Measurements from ENCODE around the gene FBXW9.

FBXW9 gene

GRCh38 chr19:12696366-12697335 lies at the start of gene FBXW9:
FBXW9 (minus strand) TSS chr19:12696631; CDS start chr19:12696581, 50 bp downstream.
- peak; percentile 95 for DNase-seq (ENCODE audit: low read depth)
- TF ChIP-seq, protein P1, sequence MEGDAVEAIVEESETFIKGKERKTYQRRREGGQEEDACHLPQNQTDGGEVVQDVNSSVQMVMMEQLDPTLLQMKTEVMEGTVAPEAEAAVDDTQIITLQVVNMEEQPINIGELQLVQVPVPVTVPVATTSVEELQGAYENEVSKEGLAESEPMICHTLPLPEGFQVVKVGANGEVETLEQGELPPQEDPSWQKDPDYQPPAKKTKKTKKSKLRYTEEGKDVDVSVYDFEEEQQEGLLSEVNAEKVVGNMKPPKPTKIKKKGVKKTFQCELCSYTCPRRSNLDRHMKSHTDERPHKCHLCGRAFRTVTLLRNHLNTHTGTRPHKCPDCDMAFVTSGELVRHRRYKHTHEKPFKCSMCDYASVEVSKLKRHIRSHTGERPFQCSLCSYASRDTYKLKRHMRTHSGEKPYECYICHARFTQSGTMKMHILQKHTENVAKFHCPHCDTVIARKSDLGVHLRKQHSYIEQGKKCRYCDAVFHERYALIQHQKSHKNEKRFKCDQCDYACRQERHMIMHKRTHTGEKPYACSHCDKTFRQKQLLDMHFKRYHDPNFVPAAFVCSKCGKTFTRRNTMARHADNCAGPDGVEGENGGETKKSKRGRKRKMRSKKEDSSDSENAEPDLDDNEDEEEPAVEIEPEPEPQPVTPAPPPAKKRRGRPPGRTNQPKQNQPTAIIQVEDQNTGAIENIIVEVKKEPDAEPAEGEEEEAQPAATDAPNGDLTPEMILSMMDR (conservative IDR thresholded peaks at IDR 0.05; ENCODE audit: control insufficient read depth, insufficient read depth, low read depth, low read length) = no peak
- peak within 1 kb of the TSS; percentile 80 for H3K4me3 ChIP-seq (ENCODE audit: control insufficient read depth, low read depth, low read length)

GRCh38 chr19:12745166-12745897 lies 48.9 kb upstream of the FBXW9 start:
- DNase-seq (ENCODE audit: low read depth) = no peak
- TF ChIP-seq, protein P1 (conservative IDR thresholded peaks at IDR 0.05; ENCODE audit: control insufficient read depth, insufficient read depth, low read depth, low read length) = no peak
- no peak overlapping the region for H3K4me3 ChIP-seq (ENCODE audit: control insufficient read depth, low read depth, low read length)

- TF ChIP-seq, protein P1 (conservative IDR thresholded peaks at IDR 0.05; ENCODE audit: control insufficient read depth, insufficient read depth, low read depth, low read length) = no peak
- DNase-seq (ENCODE audit: low read depth) = no peak
- H3K4me3 ChIP-seq (ENCODE audit: control insufficient read depth, low read depth, low read length) = peak overlapping the region; percentile 79
These were observed 41.5 kb upstream of the FBXW9 start for GRCh38 chr19:12737835-12738351.

- peak; percentile 100 for DNase-seq (ENCODE audit: low read depth)
- H3K4me3 ChIP-seq (ENCODE audit: control insufficient read depth, low read depth, low read length) = peak within 1 kb of the TSS; percentile 79
- TF ChIP-seq, protein P1 (conservative IDR thresholded peaks at IDR 0.05; ENCODE audit: control insufficient read depth, insufficient read depth, low read depth, low read length) = no peak
These were observed 40.8 kb upstream of the FBXW9 start, which contains the start of gene GET3 for GRCh38 chr19:12736995-12737834. GET3 (plus strand) TSS chr19:12737497; CDS start chr19:12737506, 9 bp downstream.

DNA sequence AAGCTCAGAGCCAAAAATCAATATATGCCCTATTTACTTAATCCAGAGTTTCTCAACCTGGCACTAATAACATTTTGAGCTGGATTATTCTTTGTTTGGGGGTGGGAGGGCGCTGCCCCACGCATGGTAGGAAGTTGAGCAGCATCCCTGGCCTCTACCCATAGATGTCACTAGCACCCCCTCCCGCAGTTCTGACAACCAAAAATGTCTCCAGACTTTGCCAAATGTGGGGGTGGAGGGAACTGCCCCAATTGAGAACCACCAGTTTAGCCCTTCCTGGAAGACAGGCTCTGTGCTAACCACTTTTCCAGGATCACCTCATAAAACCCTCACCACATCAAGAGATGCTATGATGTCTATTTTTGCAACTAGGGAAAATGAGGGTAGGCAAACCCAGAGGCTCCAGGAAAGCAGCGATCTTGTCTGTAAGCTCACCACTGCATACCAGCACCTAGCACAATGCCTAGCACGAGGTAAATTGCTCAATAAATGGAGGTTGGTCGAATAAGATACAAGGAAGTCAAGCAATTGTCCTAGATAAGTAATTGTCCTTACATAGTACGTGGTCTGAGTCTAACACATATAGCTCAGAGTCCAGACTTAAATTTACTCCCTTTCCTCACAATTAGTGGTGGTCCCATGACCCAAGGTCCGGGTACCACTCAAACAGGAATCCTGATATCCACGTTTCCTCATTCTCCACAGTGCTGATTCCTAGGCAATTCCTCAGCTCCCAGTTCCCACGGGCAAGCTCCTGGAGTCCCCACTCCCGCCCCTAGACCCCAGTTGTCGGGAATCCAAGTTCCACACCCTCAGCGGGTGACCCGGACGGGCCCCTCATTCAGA lies 37.2 kb upstream of the FBXW9 start:
- H3K4me3 ChIP-seq (ENCODE audit: control insufficient read depth, low read depth, low read length) = peak overlapping the region; percentile 99
- TF ChIP-seq, protein P1 (conservative IDR thresholded peaks at IDR 0.05; ENCODE audit: control insufficient read depth, insufficient read depth, low read depth, low read length) = peak; percentile 45
- DNase-seq (ENCODE audit: low read depth) = peak; percentile 74

Measured in fibroblast of mammary gland (primary cell).